ENCODE results near the gene CFAP57.

Gene CFAP57

DNA sequence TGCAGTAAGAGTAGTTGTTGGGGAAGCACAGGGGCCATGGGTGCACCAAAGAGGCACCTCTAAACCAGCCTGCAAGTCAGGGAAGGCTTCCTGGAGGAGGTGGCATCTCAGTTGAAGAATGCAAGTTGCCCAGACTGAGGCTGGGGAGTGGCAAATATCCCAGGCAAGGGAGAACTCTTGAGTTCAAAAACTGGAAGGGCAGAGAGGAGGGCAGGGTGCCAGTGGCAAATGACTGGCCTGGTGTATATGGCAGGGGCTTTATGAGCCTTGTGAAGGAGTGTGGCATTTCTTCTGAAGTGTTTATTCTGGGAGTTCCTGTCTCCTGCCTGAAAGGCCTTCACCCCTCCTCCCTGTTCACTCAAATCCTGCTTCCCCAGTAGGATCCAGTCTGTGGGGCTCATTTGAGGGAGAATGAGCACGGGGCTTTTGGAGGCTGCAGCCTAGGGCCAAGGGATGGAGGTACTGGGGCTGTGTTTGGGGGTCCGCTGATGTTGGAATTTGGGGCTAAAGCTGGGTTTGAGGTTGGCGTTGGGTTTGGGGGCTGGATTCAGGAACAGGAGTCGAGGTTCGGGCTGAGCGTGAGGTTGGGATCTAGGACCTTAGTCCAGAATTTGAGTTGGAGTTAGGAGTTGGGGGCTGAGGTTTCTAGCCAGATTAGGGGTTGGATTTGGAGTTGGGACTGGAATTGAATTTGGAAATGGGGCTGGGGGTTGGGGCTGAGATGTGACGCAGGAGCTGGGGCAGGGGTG, 97.7 kb downstream of the CFAP57 start, which contains the start of gene TMEM125:
Gene TMEM125 (plus strand): TSS at position 357 of the 749 bp plus-strand sequence. CDS start 2,740 bp downstream, outside the sequence.
- TF ChIP-seq, protein P1, sequence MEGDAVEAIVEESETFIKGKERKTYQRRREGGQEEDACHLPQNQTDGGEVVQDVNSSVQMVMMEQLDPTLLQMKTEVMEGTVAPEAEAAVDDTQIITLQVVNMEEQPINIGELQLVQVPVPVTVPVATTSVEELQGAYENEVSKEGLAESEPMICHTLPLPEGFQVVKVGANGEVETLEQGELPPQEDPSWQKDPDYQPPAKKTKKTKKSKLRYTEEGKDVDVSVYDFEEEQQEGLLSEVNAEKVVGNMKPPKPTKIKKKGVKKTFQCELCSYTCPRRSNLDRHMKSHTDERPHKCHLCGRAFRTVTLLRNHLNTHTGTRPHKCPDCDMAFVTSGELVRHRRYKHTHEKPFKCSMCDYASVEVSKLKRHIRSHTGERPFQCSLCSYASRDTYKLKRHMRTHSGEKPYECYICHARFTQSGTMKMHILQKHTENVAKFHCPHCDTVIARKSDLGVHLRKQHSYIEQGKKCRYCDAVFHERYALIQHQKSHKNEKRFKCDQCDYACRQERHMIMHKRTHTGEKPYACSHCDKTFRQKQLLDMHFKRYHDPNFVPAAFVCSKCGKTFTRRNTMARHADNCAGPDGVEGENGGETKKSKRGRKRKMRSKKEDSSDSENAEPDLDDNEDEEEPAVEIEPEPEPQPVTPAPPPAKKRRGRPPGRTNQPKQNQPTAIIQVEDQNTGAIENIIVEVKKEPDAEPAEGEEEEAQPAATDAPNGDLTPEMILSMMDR (IDR thresholded peaks at IDR 0.05; ENCODE audit: low read depth, low read length, missing control alignments): no peak
- no peak for DNase-seq (ENCODE audit: low read depth)
- H3K4me3 ChIP-seq (ENCODE audit: low read depth, low read length): no peak within 1 kb of the TSS

DNA sequence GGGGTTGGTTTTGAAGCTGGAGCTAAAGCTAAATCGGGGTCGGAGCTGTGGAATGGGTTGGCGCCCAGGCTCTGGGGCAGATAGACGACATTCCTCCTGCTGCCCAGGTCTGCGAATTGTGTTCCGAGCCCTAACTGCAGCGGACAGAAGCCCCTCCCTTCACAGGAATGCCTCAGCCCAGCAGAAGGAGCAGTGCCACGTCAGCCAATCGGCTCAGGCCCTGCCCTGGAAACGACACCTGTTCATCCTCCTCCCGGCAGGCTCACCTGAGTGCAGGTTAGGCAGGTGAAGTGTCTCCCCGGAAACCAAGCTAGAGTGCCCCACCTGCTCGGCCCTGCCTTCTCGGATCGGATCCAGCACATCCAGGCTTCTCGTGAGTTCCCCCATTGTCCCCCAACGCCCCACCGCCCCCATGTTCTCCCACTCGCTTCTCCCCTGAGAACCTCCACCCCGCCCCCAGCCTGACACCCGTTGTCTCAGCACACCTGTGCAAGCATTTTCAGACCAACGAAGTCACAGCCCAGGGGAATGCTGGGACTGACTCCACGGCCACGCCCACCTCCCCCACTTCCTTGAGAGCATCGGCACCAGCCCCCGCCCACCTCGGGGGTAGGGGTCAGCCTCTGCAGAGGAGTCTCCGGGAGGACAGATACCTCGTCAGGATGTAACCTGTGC, 98.4 kb downstream of the CFAP57 start:
- no peak for DNase-seq (ENCODE audit: low read depth)
- no peak overlapping the region for H3K4me3 ChIP-seq (ENCODE audit: low read depth, low read length)
- TF ChIP-seq, protein P1 (IDR thresholded peaks at IDR 0.05; ENCODE audit: low read depth, low read length, missing control alignments): no peak

DNA sequence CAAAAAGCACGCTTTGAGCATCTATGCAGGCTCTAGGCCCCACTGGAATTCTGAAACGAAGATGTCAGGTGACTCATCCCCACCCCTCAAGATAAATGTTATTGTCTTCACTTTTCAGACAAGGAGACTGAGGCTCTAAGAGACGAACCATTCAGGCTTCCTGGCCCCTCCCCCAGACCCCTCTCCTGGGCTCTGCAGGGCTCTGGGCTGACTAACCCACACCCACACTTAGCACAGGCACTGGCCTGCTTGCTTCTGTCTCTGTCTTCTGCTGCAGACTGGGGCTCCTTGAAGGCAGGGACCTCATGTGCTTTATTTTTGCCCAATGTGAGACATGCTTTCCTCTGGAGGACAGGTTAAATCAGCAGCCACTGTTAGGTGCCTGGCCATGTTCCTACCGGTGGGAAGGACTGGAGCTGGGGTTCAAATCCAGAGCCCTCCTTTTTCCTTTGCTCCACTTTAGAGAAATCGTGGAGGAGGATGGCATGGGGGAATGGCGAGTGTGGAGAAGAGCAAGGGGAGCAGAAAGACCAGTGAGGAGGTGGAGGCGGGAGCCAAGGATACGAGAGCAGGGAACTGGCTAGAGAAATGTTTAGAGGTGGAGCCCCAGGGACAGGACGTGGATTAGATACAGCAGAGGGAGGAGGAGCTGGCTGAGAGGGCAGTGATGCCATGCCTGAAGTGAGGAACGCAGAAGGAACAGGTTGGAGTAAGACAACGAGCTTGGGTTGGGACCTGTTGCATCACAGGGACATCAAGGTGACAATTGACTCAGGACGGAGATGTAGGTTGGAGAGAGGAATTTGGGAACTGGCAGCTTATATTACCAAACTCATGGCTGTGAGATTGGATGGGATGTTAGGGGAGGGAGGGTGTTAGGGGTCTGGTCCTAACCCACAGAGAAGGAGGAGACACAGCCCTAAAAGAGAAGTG, 99.3 kb downstream of the CFAP57 start:
- DNase-seq (ENCODE audit: low read depth): no peak
- TF ChIP-seq, protein P1 (IDR thresholded peaks at IDR 0.05; ENCODE audit: low read depth, low read length, missing control alignments): no peak
- H3K4me3 ChIP-seq (ENCODE audit: low read depth, low read length): no peak overlapping the region

DNA sequence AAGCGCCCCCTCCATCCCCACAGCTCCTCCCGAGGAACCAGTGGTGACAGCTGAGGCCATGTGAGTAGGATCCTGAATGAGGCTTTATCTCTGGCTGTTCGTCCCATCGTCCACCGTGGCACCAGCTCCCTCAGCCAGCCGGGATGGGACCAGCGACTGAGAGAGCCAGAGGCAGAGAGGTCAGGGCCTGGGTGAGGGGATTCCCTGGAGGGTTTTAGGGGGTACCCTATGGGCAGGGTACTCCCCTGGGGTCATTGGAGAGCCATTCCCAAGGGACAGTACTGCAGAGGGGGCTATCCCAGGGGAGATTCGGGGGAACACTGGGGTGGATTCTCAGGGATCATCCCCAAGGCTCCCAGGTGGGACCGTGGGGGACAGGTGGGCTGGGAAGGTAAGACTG, 100.0 kb downstream of the CFAP57 start:
- DNase-seq (ENCODE audit: low read depth): no peak
- H3K4me3 ChIP-seq (ENCODE audit: low read depth, low read length): no peak overlapping the region
- TF ChIP-seq, protein P1 (IDR thresholded peaks at IDR 0.05; ENCODE audit: low read depth, low read length, missing control alignments): no peak

DNA sequence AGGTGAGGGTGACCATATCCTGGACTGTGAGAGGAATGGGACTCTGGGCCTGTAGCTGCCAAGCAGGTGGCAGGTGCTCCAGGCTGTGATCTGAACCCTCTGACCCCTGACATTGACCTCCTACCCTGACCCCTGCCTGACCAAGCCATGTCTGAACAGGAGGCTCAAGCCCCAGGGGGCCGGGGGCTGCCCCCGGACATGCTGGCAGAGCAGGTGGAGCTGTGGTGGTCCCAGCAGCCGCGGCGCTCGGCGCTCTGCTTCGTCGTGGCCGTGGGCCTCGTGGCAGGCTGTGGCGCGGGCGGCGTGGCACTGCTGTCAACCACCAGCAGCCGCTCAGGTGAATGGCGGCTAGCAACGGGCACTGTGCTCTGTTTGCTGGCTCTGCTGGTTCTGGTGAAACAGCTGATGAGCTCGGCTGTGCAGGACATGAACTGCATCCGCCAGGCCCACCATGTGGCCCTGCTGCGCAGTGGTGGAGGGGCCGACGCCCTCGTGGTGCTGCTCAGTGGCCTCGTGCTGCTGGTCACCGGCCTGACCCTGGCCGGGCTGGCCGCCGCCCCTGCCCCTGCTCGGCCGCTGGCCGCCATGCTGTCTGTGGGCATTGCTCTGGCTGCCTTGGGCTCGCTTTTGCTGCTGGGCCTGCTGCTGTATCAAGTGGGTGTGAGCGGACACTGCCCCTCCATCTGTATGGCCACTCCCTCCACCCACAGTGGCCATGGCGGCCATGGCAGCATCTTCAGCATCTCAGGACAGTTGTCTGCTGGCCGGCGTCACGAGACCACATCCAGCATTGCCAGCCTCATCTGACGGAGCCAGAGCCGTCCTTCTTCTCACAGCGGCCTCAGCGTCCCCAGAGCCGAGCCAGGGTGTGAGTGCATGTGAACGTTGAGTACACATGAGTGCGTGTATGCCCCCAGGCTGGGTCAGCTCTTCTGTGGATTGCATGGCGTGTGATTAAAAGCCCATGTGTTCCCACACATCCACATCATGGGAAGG, 100.7 kb downstream of the CFAP57 start:
- TF ChIP-seq, protein P1 (IDR thresholded peaks at IDR 0.05; ENCODE audit: low read depth, low read length, missing control alignments): no peak
- no peak for DNase-seq (ENCODE audit: low read depth)
- no peak overlapping the region for H3K4me3 ChIP-seq (ENCODE audit: low read depth, low read length)

DNA sequence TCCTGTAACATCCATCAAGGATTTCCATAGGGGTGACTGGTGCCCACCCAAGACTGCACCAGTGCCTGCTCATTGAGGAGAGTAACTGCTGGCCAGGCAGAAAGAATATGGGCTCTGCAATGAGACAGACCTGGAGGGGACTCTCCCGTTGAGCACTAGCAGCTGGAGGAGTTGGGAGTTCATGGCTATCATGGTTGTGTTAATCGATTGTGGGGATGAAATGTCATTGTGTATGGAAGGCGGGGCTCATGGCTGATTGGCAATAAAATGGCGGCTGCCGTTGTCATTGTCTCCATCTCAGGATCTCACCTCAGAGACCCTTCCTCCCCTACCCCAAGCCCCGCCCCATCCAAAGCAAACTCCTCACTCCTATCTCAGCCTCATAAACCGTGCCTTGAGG, 101.6 kb downstream of the CFAP57 start:
- H3K4me3 ChIP-seq (ENCODE audit: low read depth, low read length): no peak overlapping the region
- DNase-seq (ENCODE audit: low read depth): no peak
- TF ChIP-seq, protein P1 (IDR thresholded peaks at IDR 0.05; ENCODE audit: low read depth, low read length, missing control alignments): no peak
